ENCODE data around the gene PIK3CG. TPM values are rescaled to one million over a fixed set of nuclear protein-coding genes. Genes with fewer than 3 reads are reported as not detected.

PIK3CG gene
- total RNA-seq, 1 donor from 2014 or later, result 0.82 TPM

- H2AFZ ChIP-seq (ENCODE audit: low read depth, low read length), result no peak overlapping the region
- Mint-ChIP-seq H3K36me3 (ENCODE audit: low read depth, unreplicated experiment) (no peaks in the 10 kb centered on the region), H3K9me3 (ENCODE audit: unreplicated experiment) (no peaks in the 10 kb centered on the region), H3K4me1 (ENCODE audit: low read depth, unreplicated experiment) (no peaks in the 10 kb centered on the region), H3K27me3 (ENCODE audit: low read depth, unreplicated experiment) (no peaks in the 10 kb centered on the region), H3K4me3 (ENCODE audit: unreplicated experiment) (no peak overlapping the region), H3K27ac (ENCODE audit: unreplicated experiment) (no peak overlapping the region)
- H3K4me1 ChIP-seq (ENCODE audit: insufficient read depth, low read length), result no peaks in the 10 kb centered on the region
- no peaks in the 10 kb centered on the region for H3K36me3 ChIP-seq (ENCODE audit: insufficient read depth, low read length)
- FAIRE-seq, result no peak
- DNase-seq (ENCODE audit: low read depth), result no peak
- TF ChIP-seq EZH2 (IDR thresholded peaks at IDR 0.05; ENCODE audit: insufficient read depth, low read length), result no peak
- TF ChIP-seq, protein P1, sequence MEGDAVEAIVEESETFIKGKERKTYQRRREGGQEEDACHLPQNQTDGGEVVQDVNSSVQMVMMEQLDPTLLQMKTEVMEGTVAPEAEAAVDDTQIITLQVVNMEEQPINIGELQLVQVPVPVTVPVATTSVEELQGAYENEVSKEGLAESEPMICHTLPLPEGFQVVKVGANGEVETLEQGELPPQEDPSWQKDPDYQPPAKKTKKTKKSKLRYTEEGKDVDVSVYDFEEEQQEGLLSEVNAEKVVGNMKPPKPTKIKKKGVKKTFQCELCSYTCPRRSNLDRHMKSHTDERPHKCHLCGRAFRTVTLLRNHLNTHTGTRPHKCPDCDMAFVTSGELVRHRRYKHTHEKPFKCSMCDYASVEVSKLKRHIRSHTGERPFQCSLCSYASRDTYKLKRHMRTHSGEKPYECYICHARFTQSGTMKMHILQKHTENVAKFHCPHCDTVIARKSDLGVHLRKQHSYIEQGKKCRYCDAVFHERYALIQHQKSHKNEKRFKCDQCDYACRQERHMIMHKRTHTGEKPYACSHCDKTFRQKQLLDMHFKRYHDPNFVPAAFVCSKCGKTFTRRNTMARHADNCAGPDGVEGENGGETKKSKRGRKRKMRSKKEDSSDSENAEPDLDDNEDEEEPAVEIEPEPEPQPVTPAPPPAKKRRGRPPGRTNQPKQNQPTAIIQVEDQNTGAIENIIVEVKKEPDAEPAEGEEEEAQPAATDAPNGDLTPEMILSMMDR (IDR thresholded peaks at IDR 0.05; ENCODE audit: insufficient read depth, low read depth, low read length), result no peak
- H3K79me2 ChIP-seq (ENCODE audit: insufficient read depth, low read length), result no peaks in the 10 kb centered on the region
- no peak overlapping the region for H3K4me2 ChIP-seq (ENCODE audit: low read length)
- no peaks in the 10 kb centered on the region for H4K20me1 ChIP-seq (ENCODE audit: insufficient read depth, low read length)
- H3K4me3 ChIP-seq (ENCODE audit: insufficient read depth, low read depth, low read length), result no peak overlapping the region
- no peaks in the 10 kb centered on the region for H3K9me3 ChIP-seq (ENCODE audit: insufficient read depth, low read depth, low read length)
- no peak overlapping the region for H3K9ac ChIP-seq (ENCODE audit: low read length)
- H3K27me3 ChIP-seq (ENCODE audit: insufficient read depth, low read length), result no peaks in the 10 kb centered on the region
- H3K27ac ChIP-seq (ENCODE audit: low read depth, low read length), result no peak overlapping the region
These were observed 13.8 kb downstream of the PIK3CG start for GRCh38 chr7:106878748-106879439.

DNA sequence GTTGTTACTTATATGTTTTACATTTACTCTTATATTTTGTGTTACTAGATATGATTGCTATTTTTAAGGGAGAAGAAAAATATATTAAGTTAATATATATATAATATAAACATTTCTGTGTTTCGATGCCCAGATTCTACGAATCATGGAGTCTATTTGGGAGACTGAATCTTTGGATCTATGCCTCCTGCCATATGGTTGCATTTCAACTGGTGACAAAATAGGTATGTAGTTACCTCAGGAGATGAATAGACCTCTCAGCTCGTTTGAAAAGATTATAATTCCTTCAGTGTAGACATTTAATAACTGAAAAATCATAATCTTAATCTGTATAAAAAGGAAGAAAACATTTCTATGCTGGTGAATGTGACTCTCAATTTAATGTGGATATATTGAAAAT lies 16.9 kb downstream of the PIK3CG start:
- Histone ChIP-seq H3K27ac (ENCODE audit: low read depth, low read length) (no peak overlapping the region), H3K27me3 (ENCODE audit: insufficient read depth, low read length) (no peaks in the 10 kb centered on the region), H3K79me2 (ENCODE audit: insufficient read depth, low read length) (no peaks in the 10 kb centered on the region), H3K36me3 (ENCODE audit: insufficient read depth, low read length) (no peaks in the 10 kb centered on the region), H3K4me2 (ENCODE audit: low read length) (no peak overlapping the region), H4K20me1 (ENCODE audit: insufficient read depth, low read length) (no peaks in the 10 kb centered on the region), H3K9me3 (ENCODE audit: insufficient read depth, low read depth, low read length) (no peaks in the 10 kb centered on the region), H3K4me1 (ENCODE audit: insufficient read depth, low read length) (no peaks in the 10 kb centered on the region), H3K9ac (ENCODE audit: low read length) (no peak overlapping the region), H2AFZ (ENCODE audit: low read depth, low read length) (no peak overlapping the region), H3K4me3 (ENCODE audit: insufficient read depth, low read depth, low read length) (no peak overlapping the region)
- TF ChIP-seq, protein P1 (IDR thresholded peaks at IDR 0.05; ENCODE audit: insufficient read depth, low read depth, low read length), result no peak
- TF ChIP-seq EZH2 (IDR thresholded peaks at IDR 0.05; ENCODE audit: insufficient read depth, low read length), result no peak
- H3K36me3 Mint-ChIP-seq (ENCODE audit: low read depth, unreplicated experiment), result no peaks in the 10 kb centered on the region
- no peaks in the 10 kb centered on the region for H3K4me1 Mint-ChIP-seq (ENCODE audit: low read depth, unreplicated experiment)
- H3K4me3 Mint-ChIP-seq (ENCODE audit: unreplicated experiment), result no peak overlapping the region
- peaks cover 8% of the 10 kb centered on the region for H3K9me3 Mint-ChIP-seq (ENCODE audit: unreplicated experiment)
- no peak overlapping the region for H3K27ac Mint-ChIP-seq (ENCODE audit: unreplicated experiment)
- no peak for FAIRE-seq
- DNase-seq (ENCODE audit: low read depth), result no peak
- peaks cover 4% of the 10 kb centered on the region for H3K27me3 Mint-ChIP-seq (ENCODE audit: low read depth, unreplicated experiment)

GRCh38 chr7:106883456-106884026 lies 18.5 kb downstream of the PIK3CG start:
- Mint-ChIP-seq H3K27ac (ENCODE audit: unreplicated experiment) (no peak overlapping the region), H3K36me3 (ENCODE audit: low read depth, unreplicated experiment) (no peaks in the 10 kb centered on the region), H3K4me3 (ENCODE audit: unreplicated experiment) (no peak overlapping the region), H3K27me3 (ENCODE audit: low read depth, unreplicated experiment) (peaks cover 4% of the 10 kb centered on the region), H3K9me3 (ENCODE audit: unreplicated experiment) (peaks cover 8% of the 10 kb centered on the region), H3K4me1 (ENCODE audit: low read depth, unreplicated experiment) (no peaks in the 10 kb centered on the region)
- Histone ChIP-seq H3K27ac (ENCODE audit: low read depth, low read length) (no peak overlapping the region), H3K36me3 (ENCODE audit: insufficient read depth, low read length) (no peaks in the 10 kb centered on the region), H3K27me3 (ENCODE audit: insufficient read depth, low read length) (no peaks in the 10 kb centered on the region), H3K79me2 (ENCODE audit: insufficient read depth, low read length) (no peaks in the 10 kb centered on the region), H3K4me1 (ENCODE audit: insufficient read depth, low read length) (no peaks in the 10 kb centered on the region), H3K9ac (ENCODE audit: low read length) (no peak overlapping the region), H2AFZ (ENCODE audit: low read depth, low read length) (no peak overlapping the region), H3K9me3 (ENCODE audit: insufficient read depth, low read depth, low read length) (no peaks in the 10 kb centered on the region), H3K4me2 (ENCODE audit: low read length) (no peak overlapping the region), H4K20me1 (ENCODE audit: insufficient read depth, low read length) (no peaks in the 10 kb centered on the region), H3K4me3 (ENCODE audit: insufficient read depth, low read depth, low read length) (no peak overlapping the region)
- FAIRE-seq (no peak), DNase-seq (ENCODE audit: low read depth) (no peak)
- TF ChIP-seq, protein P1 (IDR thresholded peaks at IDR 0.05; ENCODE audit: insufficient read depth, low read depth, low read length), result no peak
- TF ChIP-seq EZH2 (IDR thresholded peaks at IDR 0.05; ENCODE audit: insufficient read depth, low read length), result no peak
